Transverse colon (tissue), 4 donors: ENCODE measurements around the gene PDE1C. TPM values are rescaled to one million over a fixed set of nuclear protein-coding genes. Genes with fewer than 3 reads are reported as not detected.

Source experiments
- DNase-seq: peaks from one replicate; pipeline ENCODE4 v3.0.0-alpha.2; 2019
- H3K27ac ChIP-seq, 4 donors: fragments of 200-600 bp; sonication (generic); 2 replicates each; pipeline ENCODE4 v1.5.1; 2016 to 2018; ENCODE audit warnings: inconsistent platforms in 4 of 4
- H3K27me3 ChIP-seq: fragments of 200-600 bp; sonication (generic); 2 replicates; pipeline ENCODE4 v1.5.1; 2017; ENCODE audit warnings: inconsistent platforms
- H3K36me3 ChIP-seq, 4 donors: fragments of 200-600 bp; sonication (generic); 2 replicates each; pipeline ENCODE4 v1.5.1; 2017 to 2019; ENCODE audit warnings: inconsistent platforms in 4 of 4
- H3K4me1 ChIP-seq, 4 donors: fragments of 200-600 bp; sonication (generic); 2 replicates each; pipeline ENCODE4 v1.5.1; 2017 to 2020; ENCODE audit warnings: inconsistent platforms in 4 of 4
- H3K4me3 ChIP-seq, 4 donors: fragments of 200-600 bp; sonication (generic); 1 replicate in 1 of 4; 2 replicates in 3 of 4; pipeline versions ENCODE4 v1.5.1 to v1.6.1; 2017 to 2019; ENCODE audit warnings: inconsistent platforms in 4 of 4
- H3K9me3 ChIP-seq, 2 donors: fragments of 200-600 bp; sonication (generic); 2 replicates each; pipeline ENCODE4 v1.5.1; 2017 to 2019; ENCODE audit warnings: inconsistent platforms in 2 of 2
- EP300 ChIP-seq: sonication (generic); formaldehyde crosslinking; IDR thresholded peaks from one replicate; pipeline ENCODE4 v1.6.1; 2017; ENCODE audit warnings: antibody characterized with exemption, low read depth
- POLR2A ChIP-seq: fragments of 450-650 bp; IDR thresholded peaks from one replicate; pipeline ENCODE4 v1.6.1; 2016; ENCODE audit warnings: antibody characterized with exemption, mild to moderate bottlenecking, moderate library complexity
- POLR2AphosphoS5 ChIP-seq, 3 donors: sonication (generic); formaldehyde crosslinking; IDR thresholded peaks; one replicate each; pipeline ENCODE4 v1.6.1; 2016; ENCODE audit warnings: antibody characterized with exemption in 3 of 3
- WGBS, 2 donors: methylation state at CpG; one replicate each; pipeline ENCODE4 v1.1.5; 2018; ENCODE audit warnings: low coverage in 1 of 2; 5-methylcytosine and 5-hydroxymethylcytosine counted together
- in situ Hi-C, 4 donors: fragments of 200-750 bp; cut with MboI; loops; one replicate each; pipeline versions ENCODE4 v1.15.0 to v1.15.1; 2017; ENCODE audit warnings: low sequenced_read_pairs in 3 of 4, low pct_ligation_motif_present in 1 of 4, low pct_unique_long_range_greater_than_20kb in 1 of 4
- intact Hi-C: fragments of 100-400 bp; cut with DNase I; formaldehyde crosslinking; loops from one replicate; pipeline ENCODE4 v1.15.1; 2023; ENCODE audit warnings: low total_unique reads
- total RNA-seq, 4 donors: library from RNA; depleted of rRNA; stranded (reverse); fragments of >200 nt; gene quantifications; one replicate each; pipeline ENCODE4 v1.1.0, GENCODE V29; 2016
- TF ChIP-seq, protein P1 (sequence below), 5 experiments: fragments of 200-600 bp in 3 of 5; fragments of 450-650 bp in 2 of 5; sonication (generic) in 3 of 5; IDR thresholded peaks; 1 replicate in 2 of 5; 2 replicates in 3 of 5; pipeline ENCODE4 v1.5.1; 2016 to 2017; ENCODE audit warnings: antibody characterized with exemption in 5 of 5, inconsistent platforms in 3 of 5, mild to moderate bottlenecking in 2 of 5, moderate library complexity in 1 of 5

PDE1C gene
- total RNA-seq, 4 donors from 2014 or later, result 1.5 to 8.4 (median 2.9) TPM

DNA sequence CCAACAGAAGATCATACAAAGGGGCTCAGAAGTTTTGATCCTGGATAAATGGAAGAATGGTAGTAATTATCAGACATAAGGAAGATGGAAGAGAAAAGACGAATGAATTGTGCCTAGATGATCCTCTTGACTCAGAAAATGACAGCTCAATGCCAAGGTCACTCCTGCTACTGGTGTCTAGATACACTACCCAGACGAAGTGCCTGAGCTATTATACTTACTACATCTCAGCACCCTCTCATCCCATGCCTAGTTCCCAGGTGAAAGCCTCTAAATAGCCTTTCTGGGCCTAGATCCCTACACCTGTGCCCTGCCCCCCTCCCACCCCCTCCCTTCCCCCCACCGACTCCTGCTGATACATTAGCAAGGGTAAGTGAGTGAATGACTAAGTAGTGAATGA, 25.5 kb downstream of the PDE1C start:
- TF ChIP-seq POLR2AphosphoS5 (IDR thresholded peaks at IDR 0.05) (no peak), EP300 (no peak), POLR2A (no peak)
- TF ChIP-seq, protein P1, sequence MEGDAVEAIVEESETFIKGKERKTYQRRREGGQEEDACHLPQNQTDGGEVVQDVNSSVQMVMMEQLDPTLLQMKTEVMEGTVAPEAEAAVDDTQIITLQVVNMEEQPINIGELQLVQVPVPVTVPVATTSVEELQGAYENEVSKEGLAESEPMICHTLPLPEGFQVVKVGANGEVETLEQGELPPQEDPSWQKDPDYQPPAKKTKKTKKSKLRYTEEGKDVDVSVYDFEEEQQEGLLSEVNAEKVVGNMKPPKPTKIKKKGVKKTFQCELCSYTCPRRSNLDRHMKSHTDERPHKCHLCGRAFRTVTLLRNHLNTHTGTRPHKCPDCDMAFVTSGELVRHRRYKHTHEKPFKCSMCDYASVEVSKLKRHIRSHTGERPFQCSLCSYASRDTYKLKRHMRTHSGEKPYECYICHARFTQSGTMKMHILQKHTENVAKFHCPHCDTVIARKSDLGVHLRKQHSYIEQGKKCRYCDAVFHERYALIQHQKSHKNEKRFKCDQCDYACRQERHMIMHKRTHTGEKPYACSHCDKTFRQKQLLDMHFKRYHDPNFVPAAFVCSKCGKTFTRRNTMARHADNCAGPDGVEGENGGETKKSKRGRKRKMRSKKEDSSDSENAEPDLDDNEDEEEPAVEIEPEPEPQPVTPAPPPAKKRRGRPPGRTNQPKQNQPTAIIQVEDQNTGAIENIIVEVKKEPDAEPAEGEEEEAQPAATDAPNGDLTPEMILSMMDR (IDR thresholded peaks at IDR 0.05), result no peak
- in situ Hi-C loops, result no loop called here

DNA sequence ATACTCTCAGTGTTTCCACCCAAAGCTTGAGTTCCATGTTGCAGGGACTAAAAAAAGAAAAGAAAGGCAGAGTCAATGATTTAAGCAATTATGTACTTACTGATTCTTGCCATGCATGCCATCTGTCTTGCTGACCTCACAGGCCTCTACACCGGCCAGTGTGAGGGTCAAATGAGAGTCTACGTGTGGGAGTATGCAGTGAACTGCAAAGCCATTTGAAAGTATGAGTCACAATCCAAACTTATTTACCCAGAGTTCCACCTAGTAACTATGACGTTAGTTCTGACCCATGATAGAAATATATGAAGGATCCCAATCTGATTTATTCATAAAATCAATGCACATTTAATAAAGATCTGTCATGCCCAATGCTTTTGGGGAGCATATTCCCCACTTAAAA, 26.5 kb downstream of the PDE1C start:
- H3K4me3 ChIP-seq, result no peak overlapping the region
- 48% methylated on average over 3 of the region's 3 CpGs; no CpG with 5 or more reads in 1 of the 2 donors for WGBS, 2 donors
- H3K4me1 ChIP-seq, result no peaks in the 10 kb centered on the region
- intact Hi-C loops (loop anchor here (2.0 kb wide), 1 partner anchor 19 kb away; no protein-coding TSS in a partner anchor), in situ Hi-C loops (no loop called here)
- no peak overlapping the region for H3K27ac ChIP-seq
- TF ChIP-seq, protein P1 (IDR thresholded peaks at IDR 0.05), result no peak
- TF ChIP-seq POLR2AphosphoS5 (IDR thresholded peaks at IDR 0.05), result no peak
- no peak for TF ChIP-seq EP300
- no peak for TF ChIP-seq POLR2A
- H3K9me3 ChIP-seq, result no peaks in the 10 kb centered on the region
- H3K36me3 ChIP-seq, result no peaks in the 10 kb centered on the region
- no peak for DNase-seq
- no peaks in the 10 kb centered on the region for H3K27me3 ChIP-seq

More for the DNA sequence above, 25.5 kb downstream of the PDE1C start:
- no peaks in the 10 kb centered on the region for H3K9me3 ChIP-seq
- DNase-seq, result no peak
- no peaks in the 10 kb centered on the region for H3K4me1 ChIP-seq
- WGBS, 2 donors, result 77 to 95% methylated on average over 2 to 3 of the region's 3 CpGs
- H3K36me3 ChIP-seq, result no peaks in the 10 kb centered on the region
- H3K4me3 ChIP-seq, result no peak overlapping the region
- no peaks in the 10 kb centered on the region for H3K27me3 ChIP-seq
- intact Hi-C loops, result loop anchor here (2.0 kb wide), 1 partner anchor 18 kb away; no protein-coding TSS in a partner anchor
- H3K27ac ChIP-seq, result no peak overlapping the region

DNA sequence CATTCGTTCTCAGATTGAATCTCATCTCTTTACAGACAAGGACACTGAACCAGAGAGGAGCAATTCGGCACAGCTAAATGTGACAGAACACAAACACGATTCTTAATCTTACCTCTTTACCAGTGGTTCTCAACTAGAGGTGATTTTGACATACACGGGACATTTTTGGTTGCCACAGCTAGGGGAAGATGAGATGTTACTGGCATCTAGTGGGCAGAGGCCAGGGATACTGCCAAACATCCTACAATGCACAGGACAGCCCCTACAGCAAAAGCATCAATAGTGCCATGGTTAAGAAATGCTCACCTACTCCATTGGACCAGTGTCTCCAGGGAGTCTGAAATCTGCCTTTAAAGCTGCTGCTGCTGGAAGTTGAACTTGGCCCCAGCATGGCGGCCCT, 27.3 kb downstream of the PDE1C start:
- Histone ChIP-seq H3K4me1 (no peaks in the 10 kb centered on the region), H3K27ac (no peak overlapping the region), H3K36me3 (no peaks in the 10 kb centered on the region), H3K27me3 (no peaks in the 10 kb centered on the region), H3K9me3 (no peaks in the 10 kb centered on the region), H3K4me3 (no peak overlapping the region)
- WGBS, 2 donors, result 86% methylated on average over 5 of the region's 5 CpGs; no CpG with 5 or more reads in 1 of the 2 donors
- DNase-seq, result no peak
- intact Hi-C loops (no loop called here), in situ Hi-C loops (no loop called here)
- TF ChIP-seq EP300 (no peak), POLR2A (no peak), POLR2AphosphoS5 (IDR thresholded peaks at IDR 0.05) (no peak)
- TF ChIP-seq, protein P1 (IDR thresholded peaks at IDR 0.05), result no peak

DNA sequence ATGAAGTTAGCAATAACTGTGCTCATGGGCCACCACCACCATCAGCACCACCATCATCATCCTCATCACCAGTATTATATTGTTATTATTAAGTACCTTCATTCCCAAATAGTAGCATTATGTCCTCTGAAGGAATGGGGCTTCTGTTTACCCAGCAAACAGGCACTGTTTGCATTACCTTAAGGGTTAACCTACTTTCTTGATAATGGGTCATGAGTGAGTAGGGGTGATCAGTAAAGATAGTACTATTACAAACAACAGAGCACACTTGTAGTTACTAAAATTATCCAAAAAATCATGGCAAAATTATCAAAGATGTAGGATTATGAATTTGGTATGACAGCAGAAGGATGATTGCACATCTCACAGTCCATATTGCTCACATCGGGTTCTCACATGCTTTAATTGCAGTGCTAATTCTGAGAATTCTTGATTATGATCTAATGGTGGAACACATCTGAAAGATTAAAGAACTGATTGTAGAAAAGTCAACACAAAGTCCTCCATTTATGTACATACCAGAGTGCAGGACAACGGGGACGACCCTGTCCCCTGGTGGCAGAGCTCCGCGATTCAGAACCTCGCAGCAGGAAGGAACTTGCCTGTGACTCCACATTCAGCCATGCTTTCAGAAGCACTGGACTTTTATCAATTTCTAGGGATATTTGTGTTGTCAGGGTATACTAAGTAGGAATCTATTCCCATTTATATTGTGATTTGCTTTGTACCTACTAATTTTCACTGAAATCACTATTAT, 31.0 kb downstream of the PDE1C start:
- Histone ChIP-seq H3K27ac (no peak overlapping the region), H3K36me3 (no peaks in the 10 kb centered on the region), H3K9me3 (no peaks in the 10 kb centered on the region), H3K4me3 (no peak overlapping the region), H3K4me1 (no peaks in the 10 kb centered on the region), H3K27me3 (no peaks in the 10 kb centered on the region)
- DNase-seq, result no peak
- intact Hi-C loops (no loop called here), in situ Hi-C loops (no loop called here)
- 69% methylated on average over 3 to 6 of the region's 6 CpGs for WGBS, 2 donors
- TF ChIP-seq EP300, result no peak
- no peak for TF ChIP-seq POLR2AphosphoS5 (IDR thresholded peaks at IDR 0.05)
- TF ChIP-seq, protein P1 (IDR thresholded peaks at IDR 0.05), result no peak
- no peak for TF ChIP-seq POLR2A
